GM19240 (cell line): Measurements from ENCODE around the gene RBM20.
"Not testable (repeated sequence)": the region's sequence is repeated elsewhere in the genome, so short reads cannot be mapped to it uniquely, and the experiment has no call there.

Experiments used
- DNase-seq: peaks from one replicate; pipeline ENCODE4 v3.0.0; 2011; ENCODE audit warnings: low spot score; ENCODE audit not compliant: insufficient read length

RBM20 gene

GRCh38 chr10:110867011-110867806 is 223.1 kb downstream of the RBM20 start:
- not testable (repeated sequence) for DNase-seq

DNA sequence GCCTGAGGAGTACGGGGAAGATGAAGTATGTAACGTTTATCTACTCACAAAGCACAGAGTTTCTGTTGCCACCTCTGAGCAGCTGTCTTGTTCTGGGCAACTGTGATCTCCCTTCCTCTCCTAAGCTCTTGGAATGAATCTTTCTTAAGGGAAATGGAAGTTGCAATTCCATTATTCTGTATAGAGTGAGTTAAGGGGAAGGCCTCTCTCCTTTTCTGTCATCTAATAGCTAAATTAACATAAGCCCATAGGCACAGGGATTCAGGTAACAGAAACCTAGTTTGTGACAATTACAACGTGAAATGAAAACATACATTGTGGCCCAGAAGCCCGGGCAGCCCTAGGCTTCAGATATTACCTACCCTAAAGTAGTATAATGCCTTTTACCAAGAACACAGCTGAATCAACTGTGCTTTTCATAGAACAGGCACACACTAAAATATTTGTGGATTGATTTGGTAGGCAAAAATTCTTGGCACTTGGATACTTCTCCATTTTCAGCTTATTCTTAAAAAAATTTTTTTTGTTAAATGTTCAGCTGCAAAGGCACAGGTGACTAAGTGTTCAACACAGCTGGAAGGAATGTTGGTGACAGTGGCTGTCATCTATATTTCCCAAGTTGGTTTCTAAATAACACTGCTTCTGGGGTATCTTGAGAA is 223.8 kb downstream of the RBM20 start:
- no peak for DNase-seq

DNA sequence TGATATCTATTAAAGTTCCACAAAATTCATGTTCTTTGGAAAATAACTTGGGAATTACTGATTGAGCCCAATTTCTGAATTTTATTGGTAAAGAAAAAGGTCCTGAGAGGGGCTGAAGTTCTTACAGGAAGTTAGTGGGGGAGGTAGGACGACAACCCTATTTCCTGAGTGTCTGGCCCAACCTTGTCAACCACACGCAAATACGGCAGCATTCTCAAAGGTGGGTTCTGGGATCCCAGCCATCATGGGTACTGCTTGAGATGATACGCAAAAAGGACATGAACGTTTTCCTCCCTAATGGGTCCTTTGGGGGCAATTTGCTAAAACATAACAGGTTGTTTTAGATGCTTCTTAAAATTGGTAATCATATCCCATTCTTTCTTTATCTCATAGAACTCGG is 224.8 kb downstream of the RBM20 start:
- no peak for DNase-seq

GRCh38 chr10:110870823-110871297 is 226.7 kb downstream of the RBM20 start:
- DNase-seq, result no peak

GRCh38 chr10:110871298-110872084 is 227.4 kb downstream of the RBM20 start, which contains the start of gene PDCD4:
PDCD4 (plus strand) TSS chr10:110871928; CDS start chr10:110876028, 4,100 bp downstream.
- DNase-seq, result no peak

DNA sequence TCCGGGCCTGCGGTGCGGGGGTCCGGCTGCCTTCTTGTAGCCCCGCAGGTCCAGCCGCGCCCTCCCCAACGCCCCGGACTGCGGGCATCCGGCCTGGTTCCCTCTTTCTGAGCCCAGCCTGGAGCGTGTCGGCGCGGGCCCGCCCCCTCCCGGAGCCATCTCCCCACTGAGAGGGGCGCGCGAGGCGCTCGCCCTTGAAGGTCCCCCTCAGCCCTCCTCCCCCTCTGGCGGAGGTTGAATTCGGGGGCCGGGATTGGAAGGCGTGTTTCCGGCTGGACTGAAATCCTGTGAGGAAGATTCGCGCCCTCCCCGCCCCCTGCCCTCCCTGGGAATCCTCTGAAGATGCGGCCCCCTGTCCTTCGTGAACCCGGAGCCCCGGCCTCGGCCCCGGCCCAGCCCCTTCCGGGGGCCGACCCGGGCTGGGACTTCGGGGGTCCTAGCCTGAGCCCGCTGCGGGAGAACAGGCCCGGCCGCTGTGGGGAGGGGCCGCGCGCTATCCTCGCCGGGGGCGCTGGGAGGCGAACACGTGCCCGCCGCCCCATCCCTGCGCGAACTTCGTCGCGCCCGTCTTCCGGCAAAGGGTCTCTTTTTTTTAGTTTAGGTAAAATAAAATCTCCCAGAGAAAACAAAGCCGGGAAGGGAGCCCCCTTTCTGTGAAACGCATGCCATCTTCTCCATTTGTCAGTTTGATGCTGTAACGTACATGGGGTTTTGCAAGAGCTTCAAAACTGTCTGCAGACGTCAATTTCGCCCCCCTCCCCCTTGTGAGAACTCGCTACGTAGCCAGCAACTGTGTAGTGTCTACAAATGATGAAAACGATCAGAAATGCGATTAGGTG is 228.2 kb downstream of the RBM20 start:
- no peak for DNase-seq

DNA sequence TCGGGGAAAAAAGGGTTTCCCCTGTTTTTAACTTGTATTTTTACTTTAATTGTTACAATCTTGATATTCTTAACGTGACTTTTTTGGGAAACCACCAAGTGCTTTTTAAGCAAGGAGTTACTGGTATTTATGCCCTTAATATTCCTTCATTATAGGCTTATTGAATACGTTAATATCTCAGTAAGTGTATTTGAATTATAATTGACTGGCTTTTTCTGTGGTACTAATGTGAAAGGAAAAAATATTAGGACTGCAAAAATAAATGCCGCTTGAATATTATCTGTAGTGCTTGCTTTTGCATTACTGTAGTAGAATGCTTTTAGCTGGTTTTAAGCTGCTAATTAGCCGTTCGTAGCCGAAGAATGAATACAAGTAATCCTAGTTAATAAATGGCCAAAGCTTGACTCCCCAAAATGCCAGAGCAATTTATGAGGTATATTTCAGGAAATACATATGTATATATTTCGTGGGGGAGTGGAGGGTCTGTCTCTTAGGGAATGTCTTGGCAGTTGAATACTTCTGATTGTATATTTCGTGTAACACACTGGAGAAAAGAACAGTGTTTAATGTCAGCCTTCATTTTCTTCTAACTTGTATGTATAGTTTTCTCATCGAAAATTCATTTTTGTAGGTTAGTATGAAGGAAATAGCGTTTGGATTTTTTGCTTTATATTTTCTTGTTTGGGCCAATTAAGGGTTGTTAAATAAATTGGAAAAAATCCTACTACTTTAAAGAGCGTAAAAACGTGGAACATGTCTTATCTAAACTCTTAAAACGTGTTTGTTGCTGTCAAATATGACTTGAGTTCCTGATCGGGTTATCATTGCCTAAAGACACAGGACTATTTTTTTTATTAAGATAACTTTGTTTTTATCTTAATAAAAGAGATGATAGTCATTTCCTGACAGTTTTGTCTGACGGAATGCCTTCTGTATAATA is 229.1 kb downstream of the RBM20 start:
- no peak for DNase-seq

- no peak for DNase-seq
Observed at GRCh38 chr10:110873951-110874350, 229.8 kb downstream of the RBM20 start.

- no peak for DNase-seq
Observed at GRCh38 chr10:110876000-110876399, 231.9 kb downstream of the RBM20 start.

DNA sequence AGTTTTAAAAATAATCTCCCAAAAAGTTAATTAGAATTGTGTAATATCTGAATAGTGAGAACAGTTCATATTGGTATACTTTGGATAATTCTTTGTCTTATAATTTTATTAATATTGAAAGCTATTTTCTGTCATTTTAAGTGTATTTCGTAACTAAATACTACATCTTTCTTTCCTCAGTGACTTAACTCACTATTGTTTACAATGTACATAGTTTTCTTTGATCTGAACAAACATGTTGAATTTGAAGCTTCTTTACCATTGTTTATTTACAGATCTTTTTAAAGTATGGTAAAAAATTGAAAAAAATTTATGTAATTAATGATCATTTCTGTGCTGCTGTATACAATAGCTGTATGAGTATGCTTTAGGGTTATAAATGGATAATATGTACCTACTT is 232.7 kb downstream of the RBM20 start:
- DNase-seq, result no peak

GRCh38 chr10:110880012-110880411 is 235.9 kb downstream of the RBM20 start:
- DNase-seq, result no peak

- no peak for DNase-seq
Observed at GRCh38 chr10:110881247-110881646, 237.1 kb downstream of the RBM20 start.

GRCh38 chr10:110881905-110882304 is 237.8 kb downstream of the RBM20 start:
- no peak for DNase-seq

- no peak for DNase-seq
Observed at GRCh38 chr10:110883924-110884323, 239.8 kb downstream of the RBM20 start.

GRCh38 chr10:110885932-110886674 is 242.0 kb downstream of the RBM20 start:
- no peak for DNase-seq

DNA sequence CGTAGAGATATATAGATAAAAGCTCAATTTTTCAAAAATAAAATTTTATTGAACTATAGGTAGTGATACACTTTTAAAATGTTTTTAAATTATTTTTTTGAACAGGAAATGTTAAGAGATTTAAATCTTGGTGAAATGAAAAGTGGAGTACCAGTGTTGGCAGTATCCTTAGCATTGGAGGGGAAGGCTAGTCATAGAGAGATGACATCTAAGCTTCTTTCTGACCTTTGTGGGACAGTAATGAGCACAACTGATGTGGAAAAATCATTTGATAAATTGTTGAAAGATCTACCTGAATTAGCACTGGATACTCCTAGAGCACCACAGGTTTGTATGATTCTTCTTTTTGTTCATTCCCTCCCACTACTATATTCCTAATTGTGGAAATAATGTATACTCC is 243.4 kb downstream of the RBM20 start:
- no peak for DNase-seq
